Endothelial cell of umbilical vein (primary cell): ENCODE data around the gene ULBP3. TPM values are rescaled to one million over a fixed set of nuclear protein-coding genes. Genes with fewer than 3 reads are reported as not detected.

Experiments used
- BruUV-seq: library from RNA; stranded (reverse); fragments of 400-500 nt; replicated peaks from 2 replicates; lab custom pipeline; 2021; lab: Mats Ljungman, UMichigan
- CTCF ChIA-PET: fragments of 300-600, 350-600 bp; sonication (Branson Sonifier 250); formaldehyde crosslinking; loops from one replicate; lab custom pipeline; 2021; ENCODE audit warnings: antibody characterized with exemption, inconsistent platforms; lab: Charles Lee
- POLR2A ChIA-PET: fragments of 300-600, 350-600 bp; sonication (Branson Sonifier 250); formaldehyde crosslinking; loops from one replicate; lab custom pipeline; 2021; ENCODE audit warnings: antibody characterized with exemption, inconsistent platforms; lab: Charles Lee
- DNase-seq: peaks from one replicate; pipeline ENCODE4 v3.0.0-alpha.2; 2011; ENCODE audit warnings: low read depth, low spot score
- FAIRE-seq: peaks from 2 replicates; lab custom pipeline; 2011; peaks lifted over from hg19 to GRCh38; lab: Jason Lieb, UNC
- H2AFZ ChIP-seq: 2 replicates; pipeline ENCODE4 v1.6.0; 2012; ENCODE audit warnings: low read depth, low read length, control low read depth, inconsistent platforms
- H3K27ac ChIP-seq: 2 replicates; pipeline ENCODE4 v1.5.1; 2011; ENCODE audit warnings: low read depth, mild to moderate bottlenecking, control low read depth, low read length, moderate library complexity; ENCODE audit not compliant: insufficient read depth
- H3K27me3 ChIP-seq, 2 experiments: 2 replicates each; pipeline versions ENCODE4 v1.6.0 to v1.6.1; 2011; ENCODE audit warnings: low read length in 2 of 2, mixed read lengths in 1 of 2; ENCODE audit not compliant: control insufficient read depth in 2 of 2, insufficient read depth in 2 of 2
- H3K36me3 ChIP-seq, 2 experiments: 2 replicates in 1 of 2; 3 replicates in 1 of 2; pipeline ENCODE4 v1.5.1; 2011; ENCODE audit warnings: low read length in 2 of 2, mild to moderate bottlenecking in 1 of 2, moderate library complexity in 1 of 2; ENCODE audit not compliant: control insufficient read depth in 2 of 2, insufficient read depth in 2 of 2; ENCODE audit errors: extremely low read depth in 1 of 2
- H3K4me1 ChIP-seq: 3 replicates; pipeline ENCODE4 v1.5.1; 2011; ENCODE audit warnings: mild to moderate bottlenecking, low read length; ENCODE audit not compliant: control insufficient read depth, insufficient read depth; ENCODE audit errors: extremely low read depth
- H3K4me2 ChIP-seq: 2 replicates; pipeline ENCODE4 v1.6.1; 2011; ENCODE audit warnings: low read length, control low read depth, mixed read lengths; ENCODE audit not compliant: insufficient read depth
- H3K4me3 ChIP-seq, 3 experiments: fragments of 200-600 bp in 1 of 3; sonication (generic), shearing (Covaris generic) in 1 of 3; replicated peaks in 1 of 3; 2 replicates each; pipeline ENCODE4 v1.5.1; 2011 to 2016; ENCODE audit warnings: control low read depth in 3 of 3, low read length in 3 of 3, mild to moderate bottlenecking in 2 of 3, inconsistent platforms in 1 of 3, low read depth in 1 of 3, moderate library complexity in 1 of 3; ENCODE audit not compliant: insufficient read depth in 1 of 3
- H3K79me2 ChIP-seq: 2 replicates; pipeline ENCODE4 v1.6.0; 2012; ENCODE audit warnings: low read length, inconsistent platforms; ENCODE audit not compliant: control insufficient read depth, insufficient read depth
- H3K9ac ChIP-seq: replicated peaks from 2 replicates; pipeline ENCODE3; 2011; ENCODE audit warnings: low read length, control low read depth; ENCODE audit not compliant: insufficient read depth; ENCODE audit errors: extremely low read depth
- H3K9me1 ChIP-seq: replicated peaks from 3 replicates; pipeline ENCODE4 v1.6.0; 2011; ENCODE audit warnings: mild to moderate bottlenecking, low read length; ENCODE audit not compliant: control insufficient read depth, insufficient read depth; ENCODE audit errors: extremely low read depth
- H3K9me3 ChIP-seq: replicated peaks from 2 replicates; pipeline ENCODE4 v1.5.1; 2012; ENCODE audit warnings: low read length, inconsistent platforms; ENCODE audit not compliant: control insufficient read depth, insufficient read depth
- H4K20me1 ChIP-seq: replicated peaks from 2 replicates; pipeline ENCODE3; 2011; ENCODE audit warnings: mild to moderate bottlenecking, low read length; ENCODE audit not compliant: control insufficient read depth, insufficient read depth; ENCODE audit errors: extremely low read depth
- EZH2 ChIP-seq: IDR thresholded peaks from 2 replicates; pipeline ENCODE4 v1.6.1; 2012; ENCODE audit warnings: borderline replicate concordance, low read depth, mild to moderate bottlenecking, moderate library complexity, low read length, inconsistent platforms; ENCODE audit not compliant: severe bottlenecking
- FOS ChIP-seq: IDR thresholded peaks from 2 replicates; pipeline ENCODE4 v1.6.1; 2011; ENCODE audit warnings: mild to moderate bottlenecking, low read length, moderate library complexity, borderline replicate concordance; ENCODE audit not compliant: insufficient read depth
- GATA2 ChIP-seq: IDR thresholded peaks from 2 replicates; pipeline ENCODE4 v1.7.0; 2011; ENCODE audit warnings: low read depth, mild to moderate bottlenecking, moderate library complexity, mixed read lengths, low read length; ENCODE audit not compliant: insufficient read length, insufficient read depth
- JUN ChIP-seq: IDR thresholded peaks from 2 replicates; pipeline ENCODE4 v1.6.1; 2011; ENCODE audit warnings: borderline replicate concordance, low read depth; ENCODE audit not compliant: insufficient read length, insufficient read depth
- MYC ChIP-seq: IDR thresholded peaks from one replicate; pipeline ENCODE4 v1.6.1; 2011; ENCODE audit warnings: mild to moderate bottlenecking, low read depth, low read length
- POLR2A ChIP-seq: IDR thresholded peaks from 2 replicates; pipeline ENCODE4 v1.6.1; 2012; ENCODE audit warnings: low read depth, mild to moderate bottlenecking, control low read depth, low read length
- POLR2AphosphoS5 ChIP-seq: IDR thresholded peaks from 2 replicates; pipeline ENCODE4 v1.6.1; 2012; ENCODE audit warnings: low read depth, mild to moderate bottlenecking, control low read depth, low read length, moderate library complexity; ENCODE audit not compliant: insufficient read depth
- dilution Hi-C: fragments of 300-500 bp; cut with MboI; formaldehyde crosslinking; loops from one replicate; pipeline ENCODE4 v1.15.0; 2019; ENCODE audit warnings: low sequenced_read_pairs; ENCODE audit not compliant: extremely low pct_ligation_motif_present
- intact Hi-C: fragments of 100-400 bp; cut with micrococcal nuclease; formaldehyde crosslinking; loops from one replicate; pipeline ENCODE4 v1.10.0; 2022
- polyA plus RNA-seq, 4 experiments: library from polyadenylated mRNA; depleted of rRNA in 3 of 4; stranded (reverse) in 3 of 4; unstranded in 1 of 4; fragments of >200 nt; gene quantifications; 2 replicates each; pipeline versions ENCODE4 v1.2.1 to v1.2.3, GENCODE V29; 2011 to 2012; ENCODE audit warnings: missing spikeins in 1 of 4
- total RNA-seq: library from RNA; stranded (reverse); gene quantifications from 2 replicates; pipeline ENCODE4 v1.2.3, GENCODE V29; 2021
- TF ChIP-seq, protein P1 (sequence below), 2 donors: IDR thresholded peaks; 1 replicate in 1 of 2; 2 replicates in 1 of 2; pipeline ENCODE4 v1.5.1; 2011; ENCODE audit warnings: low read length in 2 of 2, mild to moderate bottlenecking in 2 of 2, moderate library complexity in 2 of 2, control low read depth in 1 of 2, inconsistent platforms in 1 of 2, low read depth in 1 of 2; ENCODE audit not compliant: insufficient read depth in 1 of 2; ENCODE audit errors: extremely low read depth in 1 of 2
- TF ChIP-seq, protein P2 (sequence below): IDR thresholded peaks from 2 replicates; pipeline ENCODE4 v1.6.1; 2011; ENCODE audit not compliant: insufficient read depth, insufficient read length

Gene ULBP3
- total and polyA plus RNA-seq, 2 donors (not counting 3 experiments of a cell fraction or from before 2014, with no cell fraction given) = 7.1 to 12.8 TPM

DNA sequence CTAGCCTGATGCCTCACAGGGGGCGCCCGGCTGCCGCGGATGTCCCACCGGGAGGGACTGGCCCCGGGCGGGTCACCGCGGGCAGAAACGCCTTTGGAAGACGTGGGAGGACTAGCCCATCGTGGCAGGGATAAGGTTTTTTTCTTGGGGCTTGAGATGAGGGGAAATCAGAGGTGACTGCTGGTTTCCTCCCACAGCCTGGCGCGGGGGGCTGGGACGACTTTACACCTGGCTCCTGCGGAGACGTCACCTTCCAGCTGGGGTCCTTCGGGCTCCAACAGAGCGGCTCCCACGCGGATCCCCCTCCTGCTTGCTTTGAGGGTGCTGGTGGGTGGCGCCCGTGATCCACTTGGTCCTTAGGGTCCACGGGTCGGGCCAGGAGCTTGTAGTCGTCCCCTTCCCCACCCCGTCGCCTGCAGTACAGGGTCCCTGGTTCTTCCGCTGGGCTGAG is 11.4 kb downstream of the ULBP3 start:
- DNase-seq (no peak), FAIRE-seq (no peak)
- no peaks in the 10 kb centered on the region for H3K4me1 ChIP-seq
- dilution Hi-C loops = no loop called here
- no TSS peak for BruUV-seq
- H4K20me1 ChIP-seq = no peaks in the 10 kb centered on the region
- H2AFZ ChIP-seq = no peak overlapping the region
- H3K27ac ChIP-seq = no peak overlapping the region
- ChIA-PET POLR2A (no interaction called here), CTCF (interaction anchor here (1.5 kb wide), 1 partner anchor 23 kb away, joined by 5 read pairs; no protein-coding TSS in a partner anchor)
- intact Hi-C loops = no loop called here
- H3K36me3 ChIP-seq = no peaks in the 10 kb centered on the region
- H3K27me3 ChIP-seq = peaks cover 2 to 10% of the 10 kb centered on the region in 2 experiments
- H3K4me3 ChIP-seq = no peak overlapping the region
- H3K9me3 ChIP-seq = no peaks in the 10 kb centered on the region
- no peak overlapping the region for H3K4me2 ChIP-seq
- H3K79me2 ChIP-seq = no peaks in the 10 kb centered on the region
- TF ChIP-seq POLR2A (no peak), GATA2 (no peak), MYC (no peak), EZH2 (no peak), JUN (no peak), FOS (no peak), POLR2AphosphoS5 (no peak)
- TF ChIP-seq, protein P1, sequence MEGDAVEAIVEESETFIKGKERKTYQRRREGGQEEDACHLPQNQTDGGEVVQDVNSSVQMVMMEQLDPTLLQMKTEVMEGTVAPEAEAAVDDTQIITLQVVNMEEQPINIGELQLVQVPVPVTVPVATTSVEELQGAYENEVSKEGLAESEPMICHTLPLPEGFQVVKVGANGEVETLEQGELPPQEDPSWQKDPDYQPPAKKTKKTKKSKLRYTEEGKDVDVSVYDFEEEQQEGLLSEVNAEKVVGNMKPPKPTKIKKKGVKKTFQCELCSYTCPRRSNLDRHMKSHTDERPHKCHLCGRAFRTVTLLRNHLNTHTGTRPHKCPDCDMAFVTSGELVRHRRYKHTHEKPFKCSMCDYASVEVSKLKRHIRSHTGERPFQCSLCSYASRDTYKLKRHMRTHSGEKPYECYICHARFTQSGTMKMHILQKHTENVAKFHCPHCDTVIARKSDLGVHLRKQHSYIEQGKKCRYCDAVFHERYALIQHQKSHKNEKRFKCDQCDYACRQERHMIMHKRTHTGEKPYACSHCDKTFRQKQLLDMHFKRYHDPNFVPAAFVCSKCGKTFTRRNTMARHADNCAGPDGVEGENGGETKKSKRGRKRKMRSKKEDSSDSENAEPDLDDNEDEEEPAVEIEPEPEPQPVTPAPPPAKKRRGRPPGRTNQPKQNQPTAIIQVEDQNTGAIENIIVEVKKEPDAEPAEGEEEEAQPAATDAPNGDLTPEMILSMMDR (IDR thresholded peaks at IDR 0.05; ENCODE audit: extremely low read depth in 1 of 2, insufficient read depth in 1 of 2, low read depth in 1 of 2, low read length in 2 of 2) = no peak
- TF ChIP-seq, protein P2, sequence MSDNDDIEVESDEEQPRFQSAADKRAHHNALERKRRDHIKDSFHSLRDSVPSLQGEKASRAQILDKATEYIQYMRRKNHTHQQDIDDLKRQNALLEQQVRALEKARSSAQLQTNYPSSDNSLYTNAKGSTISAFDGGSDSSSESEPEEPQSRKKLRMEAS = no peak
- H3K9ac ChIP-seq = no peak overlapping the region
- no peaks in the 10 kb centered on the region for H3K9me1 ChIP-seq
